GM19397 (cell line): ENCODE data around the gene SEPHS1.
"Not testable (repeated sequence)": the region's sequence is repeated elsewhere in the genome, so short reads cannot be mapped to it uniquely, and the experiment has no call there.

Experiments
- ATAC-seq: cut with Tn5 transposase; IDR thresholded peaks from one replicate; pipeline ENCODE4 v1.9.1; 2021; ENCODE audit warnings: mild to moderate bottlenecking, moderate library complexity; ENCODE audit not compliant: unreplicated experiment

Gene SEPHS1

GRCh38 chr10:13291821-13292773, 56.0 kb downstream of the SEPHS1 start:
- no peak for ATAC-seq

DNA sequence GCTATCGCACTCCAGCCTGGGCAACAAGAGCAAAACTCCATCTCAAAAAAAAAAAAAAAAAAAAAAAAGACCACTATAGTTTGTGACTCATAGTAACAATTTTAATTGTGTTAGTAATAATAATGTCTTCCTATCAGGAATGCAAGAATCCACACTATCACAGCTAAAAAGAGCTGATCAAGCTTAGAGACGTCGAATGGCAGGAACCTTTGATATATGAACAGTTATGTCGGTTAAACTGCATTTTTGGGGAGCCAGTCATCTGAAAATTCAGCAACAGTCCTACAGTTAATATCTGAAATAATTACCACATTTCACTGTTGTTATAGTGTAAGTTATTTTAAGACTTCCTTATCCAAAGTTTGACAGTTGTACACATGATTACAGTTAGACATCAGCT, 57.0 kb downstream of the SEPHS1 start:
- ATAC-seq = no peak

DNA sequence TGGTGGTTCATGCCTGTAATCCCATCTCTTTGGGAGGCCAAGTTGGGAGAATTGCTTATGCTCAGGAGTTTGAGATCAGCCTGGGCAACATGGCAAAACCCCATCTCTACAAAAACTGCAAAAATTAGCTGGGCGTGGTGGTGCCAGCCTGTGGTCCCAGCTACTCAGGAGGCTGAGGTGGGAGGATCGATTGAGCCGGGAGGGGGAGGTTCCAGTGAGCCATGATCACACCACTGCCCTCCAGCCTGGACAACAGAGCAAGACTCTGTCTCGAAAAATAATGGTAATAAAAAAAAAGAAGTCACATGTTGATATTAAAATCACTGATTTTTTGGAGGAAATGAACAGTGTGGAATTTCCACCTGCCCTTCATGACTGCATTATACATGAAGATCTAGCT, 64.0 kb downstream of the SEPHS1 start:
- no peak for ATAC-seq

- not testable (repeated sequence) for ATAC-seq
These were observed 65.7 kb downstream of the SEPHS1 start for GRCh38 chr10:13282348-13282747.

- ATAC-seq = no peak
These were observed 71.2 kb downstream of the SEPHS1 start for GRCh38 chr10:13276749-13277365.

DNA sequence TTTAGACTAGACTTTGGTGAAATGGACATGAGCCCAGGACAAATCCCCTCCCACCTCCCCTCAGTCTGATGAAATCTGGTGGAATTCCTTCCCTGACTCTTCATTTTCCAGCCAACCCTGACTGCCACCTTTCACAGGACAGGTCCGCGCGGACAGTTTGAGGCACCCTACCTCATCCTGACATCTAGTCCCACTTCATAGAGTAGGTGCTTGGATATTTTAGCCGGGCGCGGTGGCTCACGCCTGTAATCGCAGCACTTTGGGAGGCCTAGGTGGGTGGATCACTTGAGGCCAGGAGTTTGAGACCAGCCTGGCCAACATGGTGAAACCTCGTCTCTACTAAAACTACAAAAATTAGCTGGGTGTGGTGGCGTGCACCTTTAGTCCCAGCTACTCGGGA, 71.9 kb downstream of the SEPHS1 start:
- ATAC-seq = not testable (repeated sequence)

DNA sequence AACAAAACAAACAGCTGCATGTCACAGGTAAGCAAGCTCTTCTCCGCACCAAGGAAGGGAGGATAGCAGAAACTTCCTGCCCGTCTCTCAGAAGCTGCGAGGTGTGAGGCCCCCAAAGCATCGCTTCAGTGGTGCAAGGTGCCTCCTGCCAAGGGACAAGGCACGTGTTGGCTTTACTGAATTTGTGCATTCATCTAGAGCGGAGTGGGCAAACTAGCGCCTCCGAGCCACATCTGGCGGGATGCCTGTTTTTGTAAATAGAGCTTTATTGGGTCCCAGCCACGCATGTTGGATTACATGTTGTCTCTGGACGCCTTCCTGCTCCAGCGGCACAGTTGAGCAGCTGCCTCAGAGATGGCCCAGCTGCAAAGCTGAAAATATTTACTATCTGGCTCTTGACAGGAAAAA, 75.9 kb downstream of the SEPHS1 start:
- no peak for ATAC-seq

- no peak for ATAC-seq
These were observed 76.4 kb downstream of the SEPHS1 start for GRCh38 chr10:13271552-13272163.

DNA sequence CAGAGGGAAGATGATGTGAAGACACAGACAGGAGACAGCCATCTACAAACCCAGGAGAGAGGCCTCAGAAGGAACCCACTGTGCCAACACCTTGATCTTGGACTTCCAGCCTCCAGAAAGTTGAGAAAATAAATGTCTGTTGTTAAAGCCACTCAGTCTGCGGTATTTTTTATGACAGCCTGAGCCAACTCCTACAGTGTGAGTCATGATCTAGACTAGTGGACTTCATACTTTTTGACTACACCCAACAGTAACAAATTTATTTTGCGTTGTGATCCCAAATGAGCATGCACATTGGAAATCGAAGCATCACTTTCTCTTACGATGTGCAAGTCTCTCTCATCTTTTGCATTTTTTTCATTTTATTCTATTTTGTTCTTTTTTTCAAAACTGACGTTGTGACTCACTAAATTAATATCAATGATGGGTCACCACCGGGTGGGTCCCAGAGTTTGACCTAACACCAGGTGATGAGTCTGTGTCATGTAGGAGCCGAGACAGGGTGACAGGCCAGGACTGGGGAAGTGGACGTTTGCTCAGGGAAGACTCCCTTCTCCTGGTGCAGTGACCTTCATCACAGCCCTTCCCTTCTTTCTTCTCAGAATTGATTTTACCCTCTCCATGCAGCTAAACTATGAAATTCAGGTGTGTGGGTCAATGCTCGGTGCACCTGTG, 77.1 kb downstream of the SEPHS1 start:
- no peak for ATAC-seq

DNA sequence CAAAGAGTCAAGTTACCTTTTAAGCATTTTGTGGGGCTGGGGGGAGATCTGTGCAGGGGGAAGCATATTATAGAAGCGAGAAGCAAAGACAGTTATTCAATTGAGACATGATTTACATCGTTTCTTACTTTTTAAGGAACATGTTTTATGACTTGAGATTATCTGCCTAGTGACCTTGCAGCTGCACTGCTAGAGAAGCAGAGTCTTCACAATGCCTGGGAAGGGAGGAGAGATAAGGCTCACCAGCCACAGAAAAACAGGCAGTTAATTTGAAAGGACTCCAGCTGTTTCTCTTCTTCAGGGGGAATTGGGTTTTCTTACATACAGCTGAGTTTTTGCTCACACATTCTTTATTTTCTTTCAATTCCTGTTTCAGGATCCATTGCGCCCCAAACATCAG, 79.3 kb downstream of the SEPHS1 start:
- ATAC-seq = no peak

- ATAC-seq = no peak
These were observed 79.8 kb downstream of the SEPHS1 start for GRCh38 chr10:13268310-13268709.
